Stomach (tissue), 9 donors: ENCODE measurements around the gene PSENEN. TPM values are rescaled to one million over a fixed set of nuclear protein-coding genes. Genes with fewer than 3 reads are reported as not detected.
A peak's percentile ranks its signal among the peaks of the same experiment; 100 is the strongest.

ENCODE experiments used
- DNase-seq, 2 donors: peaks; one replicate each; pipeline versions ENCODE4 v3.0.0 to v3.0.0-alpha.2; 2013 to 2019
- H3K27ac ChIP-seq, 5 donors: fragments of 200-600 bp in 4 of 5; sonication (generic) in 4 of 5; one replicate each; pipeline ENCODE4 v1.5.1; 2013 to 2019; ENCODE audit warnings: mild to moderate bottlenecking in 1 of 5, moderate library complexity in 1 of 5
- H3K27me3 ChIP-seq, 3 donors: fragments of 200-600 bp; sonication (generic); one replicate each; pipeline ENCODE4 v1.5.1; 2017 to 2019; ENCODE audit warnings: mixed run types in 1 of 3
- H3K36me3 ChIP-seq, 4 donors: fragments of 200-600 bp; sonication (generic); 1 replicate in 3 of 4; 2 replicates in 1 of 4; pipeline ENCODE4 v1.5.1; 2016 to 2019
- H3K4me1 ChIP-seq, 4 donors: fragments of 200-600 bp; sonication (generic); one replicate each; pipeline ENCODE4 v1.5.1; 2016 to 2019
- H3K4me3 ChIP-seq, 4 donors: fragments of 200-600 bp; sonication (generic) in 3 of 4; one replicate each; pipeline ENCODE4 v1.5.1; 2016 to 2019; ENCODE audit warnings: mild to moderate bottlenecking in 1 of 4
- H3K9me3 ChIP-seq, 4 donors: fragments of 200-600 bp; sonication (generic); one replicate each; pipeline ENCODE4 v1.5.1; 2016 to 2019
- CTCF ChIP-seq, 7 experiments: fragments of 450-650 bp in 4 of 7; fragments of 200-600 bp in 3 of 7; sonication (generic) in 3 of 7; IDR thresholded peaks; one replicate each; pipeline ENCODE4 v1.5.1; 2016 to 2019; ENCODE audit warnings: antibody characterized with exemption in 7 of 7, control low read depth in 2 of 7, mild to moderate bottlenecking in 1 of 7
- EP300 ChIP-seq: sonication (generic); formaldehyde crosslinking; IDR thresholded peaks from one replicate; pipeline ENCODE4 v1.6.1; 2017; ENCODE audit warnings: antibody characterized with exemption
- POLR2A ChIP-seq, 4 donors: fragments of 450-650 bp; IDR thresholded peaks; one replicate each; pipeline ENCODE4 v1.6.1; 2016; ENCODE audit warnings: antibody characterized with exemption in 4 of 4, control low read depth in 2 of 4, mild to moderate bottlenecking in 1 of 4, moderate library complexity in 1 of 4
- POLR2AphosphoS5 ChIP-seq, 3 donors: sonication (generic); formaldehyde crosslinking; IDR thresholded peaks; one replicate each; pipeline ENCODE4 v1.6.1; 2016; ENCODE audit warnings: antibody characterized with exemption in 3 of 3
- WGBS, 5 donors: extraction: QIAGEN DNeasy Blood & Tissue Kit in 3 of 5; methylation state at CpG; one replicate each; pipeline versions ENCODE4 v1.1.5 to v1.1.7; 2013 to 2018; 5-methylcytosine and 5-hydroxymethylcytosine counted together
- intact Hi-C: fragments of 100-400 bp; cut with DNase I; formaldehyde crosslinking; loops from one replicate; pipeline ENCODE4 v1.15.1; 2023; ENCODE audit warnings: low total_unique reads
- polyA plus RNA-seq, 3 donors: library from polyadenylated mRNA; stranded (reverse); fragments of 200-250 nt; gene quantifications; one replicate each; pipeline ENCODE4 v1.2.3, GENCODE V29; 2013
- total RNA-seq, 5 donors: library from RNA; depleted of rRNA; stranded (reverse); fragments of >200 nt; gene quantifications; one replicate each; pipeline versions ENCODE4 v1.1.0 to v1.2.3, GENCODE V29; 2014 to 2016
- donor health status: healthy with polysubstance abuse.
- donor health status: Bipolar disorder and iron deficiency.
- donor health status: healthy.

Gene PSENEN
- total and polyA plus RNA-seq, 8 donors = 9.3 to 101 (median 50.4) TPM; not detected in 1

GRCh38 chr19:35755550-35756376 is 10.3 kb downstream of the PSENEN start:
- Histone ChIP-seq H3K4me3 (peak overlapping the region; percentile 74 to 90 (median 86)), H3K4me1 (peaks cover 37 to 60% (median 49%) of the 10 kb centered on the region in 4 donors), H3K9me3 (no peaks in the 10 kb centered on the region), H3K27ac (peak overlapping the region; percentile 72 to 99 (median 98)), H3K36me3 (peaks cover 16 to 46% (median 34%) of the 10 kb centered on the region in 4 donors), H3K27me3 (peaks cover 0 to 16% (median 0%) of the 10 kb centered on the region in 3 donors)
- peak; percentile 60 to 91 for DNase-seq
- intact Hi-C loops = no loop called here
- TF ChIP-seq POLR2A (IDR thresholded peaks at IDR 0.05) = peak in 1 of 4 donors; percentile 19
- no peak for TF ChIP-seq CTCF (IDR thresholded peaks at IDR 0.05)
- peak; percentile 45 to 67 (median 65) for TF ChIP-seq POLR2AphosphoS5 (IDR thresholded peaks at IDR 0.05)
- peak; percentile 5 for TF ChIP-seq EP300
- 12 to 23% (median 17%) methylated on average over 28 to 74 of the region's 74 CpGs for WGBS, 5 donors

- Histone ChIP-seq H3K4me3 (peak within 1 kb of the TSS; percentile 74 to 90 (median 86)), H3K4me1 (peaks cover 40 to 62% (median 49%) of the 10 kb centered on the region in 4 donors), H3K27ac (peak within 1 kb of the TSS; percentile 72 to 99 (median 98)), H3K9me3 (no peaks in the 10 kb centered on the region), H3K36me3 (peaks cover 16 to 47% (median 37%) of the 10 kb centered on the region in 4 donors), H3K27me3 (peaks cover 0 to 16% (median 0%) of the 10 kb centered on the region in 3 donors)
- DNase-seq = peak; percentile 35 to 89
- no peak for TF ChIP-seq EP300
- TF ChIP-seq POLR2A (IDR thresholded peaks at IDR 0.05) = peak in 1 of 4 donors; percentile 21
- no peak for TF ChIP-seq CTCF (IDR thresholded peaks at IDR 0.05)
- peak; percentile 86 to 94 (median 90) for TF ChIP-seq POLR2AphosphoS5 (IDR thresholded peaks at IDR 0.05)
- WGBS, 5 donors = 6 to 13% (median 9%) methylated on average over 12 to 52 of the region's 52 CpGs
- intact Hi-C loops = no loop called here
These were observed 11.2 kb downstream of the PSENEN start, which contains the start of gene HSPB6 for GRCh38 chr19:35756377-35757230. HSPB6 (minus strand) TSS chr19:35757029; CDS start chr19:35757008, 21 bp downstream.

- peaks cover 0 to 16% (median 0%) of the 10 kb centered on the region in 3 donors for H3K27me3 ChIP-seq
- H3K4me1 ChIP-seq = peaks cover 40 to 62% (median 49%) of the 10 kb centered on the region in 4 donors
- WGBS, 5 donors = 7 to 12% (median 9%) methylated on average over 14 to 19 of the region's 19 CpGs
- peak overlapping the region; percentile 74 to 90 (median 86) for H3K4me3 ChIP-seq
- H3K27ac ChIP-seq = peak overlapping the region; percentile 72 to 99 (median 98)
- no peak for TF ChIP-seq CTCF (IDR thresholded peaks at IDR 0.05)
- TF ChIP-seq EP300 = peak; percentile 93
- peak; percentile 74 to 94 (median 79) for TF ChIP-seq POLR2AphosphoS5 (IDR thresholded peaks at IDR 0.05)
- peak in 1 of 4 donors; percentile 10 for TF ChIP-seq POLR2A (IDR thresholded peaks at IDR 0.05)
- intact Hi-C loops = no loop called here
- no peaks in the 10 kb centered on the region for H3K9me3 ChIP-seq
- DNase-seq = peak; percentile 49 to 96
- peaks cover 19 to 47% (median 37%) of the 10 kb centered on the region in 4 donors for H3K36me3 ChIP-seq
These were observed 11.8 kb downstream of the PSENEN start for GRCh38 chr19:35757231-35757748.
